Measurements from ENCODE around the gene MAMDC2.
A peak's percentile ranks its signal among the peaks of the same experiment; 100 is the strongest.

The MAMDC2 gene

DNA sequence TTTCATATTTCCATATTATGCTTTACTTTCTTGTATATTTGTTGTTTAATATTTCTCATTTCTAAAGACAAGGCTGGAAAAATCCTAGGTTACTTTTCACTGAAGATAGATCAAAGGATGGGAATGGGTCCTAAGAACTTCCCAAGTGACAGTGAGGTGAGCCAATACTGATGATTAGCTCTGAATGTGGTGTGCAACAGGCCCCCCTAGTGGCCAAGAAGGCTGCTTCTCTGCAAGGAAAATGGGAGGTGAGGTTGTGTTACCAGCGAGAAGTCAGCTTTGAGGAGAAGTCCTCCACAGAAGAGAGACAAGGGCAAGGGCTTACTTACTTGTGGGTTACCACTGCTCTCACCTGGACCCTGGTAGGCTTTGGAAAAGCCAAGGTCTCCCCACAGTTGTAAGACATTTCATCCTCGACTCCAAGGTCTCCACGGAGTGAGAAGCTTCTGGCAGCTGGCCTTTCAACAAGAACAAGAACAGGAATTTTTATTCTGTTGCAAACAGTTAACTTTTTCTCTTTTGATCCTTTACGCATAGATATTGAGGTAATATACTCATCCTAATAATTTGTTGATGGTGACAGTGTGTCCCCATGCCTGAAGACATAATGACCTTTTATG lies 69.9 kb downstream of the MAMDC2 start:
- no peaks in the 10 kb centered on the region for H3K36me3 Mint-ChIP-seq
- DNase-seq: peak; percentile 40
- H3K27me3 Mint-ChIP-seq: peaks cover 23% of the 10 kb centered on the region
- no peaks in the 10 kb centered on the region for H3K4me1 Mint-ChIP-seq
- H3K4me3 Mint-ChIP-seq: no peak overlapping the region
- CTCF ChIA-PET: interaction anchor here (0.5 to 5.3 kb wide), 21 partner anchors 10 to 491 kb away, joined by 3 to 71 read pairs (median 4); no protein-coding TSS in a partner anchor
- no peaks in the 10 kb centered on the region for H3K9me3 Mint-ChIP-seq
- no peak overlapping the region for H3K27ac Mint-ChIP-seq

DNA sequence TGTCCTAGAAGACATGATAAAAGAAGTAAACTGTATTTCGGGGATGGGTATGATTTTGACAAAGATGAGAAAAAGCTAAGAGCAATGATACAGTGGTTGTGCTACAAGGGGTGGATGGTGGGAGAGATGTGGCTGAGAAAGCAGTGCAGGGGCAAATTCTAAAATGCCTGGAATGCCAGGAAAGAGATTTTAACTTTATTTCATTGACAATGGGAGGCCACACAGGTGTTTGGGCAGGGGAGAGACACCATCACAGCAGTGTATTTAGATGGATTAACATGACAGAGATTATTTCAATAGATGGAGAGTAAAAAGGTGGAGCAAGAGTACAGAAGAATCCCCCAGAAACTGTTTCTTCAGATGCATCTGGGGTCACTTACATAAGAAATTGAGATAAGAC lies 71.2 kb downstream of the MAMDC2 start:
- Mint-ChIP-seq H3K27ac (no peak overlapping the region), H3K9me3 (no peaks in the 10 kb centered on the region), H3K4me3 (no peak overlapping the region), H3K36me3 (no peaks in the 10 kb centered on the region), H3K27me3 (peaks cover 21% of the 10 kb centered on the region), H3K4me1 (no peaks in the 10 kb centered on the region)
- DNase-seq: no peak
- CTCF ChIA-PET: interaction anchor here (0.6 to 5.3 kb wide), 5 partner anchors 10 to 153 kb away, joined by 3 to 71 read pairs (median 5); no protein-coding TSS in a partner anchor

DNA sequence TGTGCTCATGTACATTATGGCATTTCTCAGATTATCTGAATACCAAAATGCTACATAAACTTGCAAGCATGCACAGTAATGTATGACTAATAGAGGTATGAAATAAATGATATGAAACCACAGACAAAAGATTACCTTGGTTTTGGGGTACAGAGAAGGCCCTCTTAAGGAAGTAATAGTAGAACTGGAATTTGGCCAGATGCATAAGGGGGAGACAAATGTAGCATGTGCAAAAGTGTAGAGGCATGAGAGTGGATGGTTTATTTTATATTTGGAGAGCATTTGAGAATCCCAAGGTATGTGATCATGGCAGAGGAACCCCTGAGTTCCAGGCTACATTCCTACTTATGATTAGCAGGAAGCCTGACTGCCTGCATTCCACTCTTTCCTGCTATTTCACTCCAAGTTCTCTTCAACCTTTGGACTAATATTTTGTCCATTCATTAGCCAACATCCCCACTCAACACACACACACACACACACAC lies 74.2 kb downstream of the MAMDC2 start:
- CTCF ChIA-PET: interaction anchor here (1.5 kb wide), 1 partner anchor 9 kb away, joined by 6 read pairs; no protein-coding TSS in a partner anchor
- no peaks in the 10 kb centered on the region for H3K9me3 Mint-ChIP-seq
- H3K27ac Mint-ChIP-seq: no peak overlapping the region
- H3K36me3 Mint-ChIP-seq: no peaks in the 10 kb centered on the region
- H3K27me3 Mint-ChIP-seq: peaks cover 8% of the 10 kb centered on the region
- H3K4me1 Mint-ChIP-seq: no peaks in the 10 kb centered on the region
- no peak for DNase-seq
- H3K4me3 Mint-ChIP-seq: no peak overlapping the region

DNA sequence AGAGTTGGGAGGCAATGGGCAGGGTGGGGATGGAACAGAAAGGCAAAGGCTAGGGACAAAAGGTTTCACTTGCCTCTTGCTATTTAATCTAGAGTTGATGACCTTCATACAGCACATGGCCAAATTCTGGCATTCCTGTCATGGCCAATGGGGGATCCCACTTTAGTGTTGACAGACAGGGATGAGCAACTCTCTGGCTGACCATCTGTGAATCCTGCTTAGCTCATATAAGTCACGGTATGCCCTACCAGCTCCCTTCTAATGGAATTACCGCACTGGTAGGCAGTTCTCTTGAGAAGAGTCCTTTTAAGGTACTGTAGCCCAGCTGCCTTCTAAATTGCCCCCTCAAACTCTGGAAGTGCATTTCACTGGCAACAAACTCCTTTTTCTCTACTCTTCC lies 76.1 kb downstream of the MAMDC2 start:
- Mint-ChIP-seq H3K36me3 (no peaks in the 10 kb centered on the region), H3K9me3 (no peaks in the 10 kb centered on the region), H3K27me3 (peaks cover 8% of the 10 kb centered on the region), H3K4me3 (no peak overlapping the region), H3K27ac (no peak overlapping the region), H3K4me1 (no peaks in the 10 kb centered on the region)
- no peak for DNase-seq
- CTCF ChIA-PET: interaction anchor here (1.0 kb wide), 2 partner anchors 9 to 483 kb away, joined by 3 to 4 read pairs; no protein-coding TSS in a partner anchor

DNA sequence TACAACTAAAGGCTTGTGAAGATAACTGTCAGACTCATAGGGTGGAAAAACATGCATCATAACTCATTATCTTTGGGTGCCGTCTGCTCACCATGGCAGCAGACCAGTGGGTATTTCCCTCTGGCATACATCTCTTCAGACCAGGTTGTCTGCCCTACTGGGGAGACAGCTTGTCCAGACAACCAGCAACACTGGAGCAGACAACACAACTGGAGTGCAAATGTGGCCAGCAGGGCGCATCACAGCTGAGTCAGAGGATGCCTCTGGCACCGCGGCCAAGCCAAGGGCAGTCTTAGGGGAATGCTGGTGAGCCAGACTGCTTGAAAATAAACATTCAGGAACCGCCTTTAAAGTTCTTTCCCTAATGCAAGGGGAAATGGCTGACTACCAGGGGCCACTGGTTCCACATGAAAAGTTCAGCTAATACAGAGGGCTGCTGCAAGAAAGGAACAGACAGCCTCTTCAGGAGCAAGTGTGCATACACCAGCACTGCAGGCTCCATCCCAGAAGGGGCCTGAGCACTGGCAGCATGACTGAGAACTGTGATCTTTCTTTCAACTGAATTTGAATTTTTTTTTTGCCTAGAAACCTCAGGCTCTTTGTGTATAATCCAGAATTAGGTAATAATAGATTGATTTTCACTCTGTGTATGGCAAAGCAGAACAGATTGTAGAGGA lies 77.3 kb downstream of the MAMDC2 start:
- CTCF ChIA-PET: interaction anchor here (1.0 to 6.6 kb wide), 2 partner anchors 9 to 482 kb away, joined by 3 to 40 read pairs; no protein-coding TSS in a partner anchor
- Mint-ChIP-seq H3K9me3 (no peaks in the 10 kb centered on the region), H3K36me3 (no peaks in the 10 kb centered on the region), H3K27ac (no peak overlapping the region), H3K27me3 (peaks cover 8% of the 10 kb centered on the region), H3K4me1 (no peaks in the 10 kb centered on the region), H3K4me3 (no peak overlapping the region)
- DNase-seq: no peak

DNA sequence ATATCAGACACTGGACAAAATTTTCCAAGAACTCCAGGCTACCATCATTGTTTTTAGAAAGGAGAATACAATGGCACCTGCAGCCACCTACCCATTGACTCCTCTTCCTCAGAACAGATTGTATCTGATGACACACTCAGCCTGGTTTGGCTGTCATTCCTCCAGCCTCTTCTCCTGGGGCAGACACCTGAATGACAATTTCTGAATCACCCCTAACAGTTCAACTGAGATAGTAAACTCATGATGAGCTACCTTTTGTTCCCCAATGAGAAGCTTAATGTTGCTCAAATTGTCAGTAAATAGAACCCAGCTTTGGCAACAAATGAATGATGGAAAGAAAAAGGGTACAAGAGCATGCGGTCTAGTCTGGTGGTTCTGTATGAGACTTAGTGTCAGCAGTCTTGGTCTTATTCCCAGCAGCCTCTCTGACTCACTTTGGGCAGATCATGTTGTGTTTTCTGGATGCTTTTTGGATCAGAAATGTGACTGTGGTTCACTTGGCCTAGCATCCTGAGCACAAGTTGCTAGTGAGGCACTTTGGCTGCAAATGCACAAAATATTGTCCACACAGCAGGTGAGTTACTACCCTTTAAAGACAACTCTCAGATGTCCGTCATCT lies 78.3 kb downstream of the MAMDC2 start:
- Mint-ChIP-seq H3K27ac (no peak overlapping the region), H3K4me3 (no peak overlapping the region), H3K27me3 (peaks cover 13% of the 10 kb centered on the region), H3K36me3 (no peaks in the 10 kb centered on the region), H3K9me3 (no peaks in the 10 kb centered on the region), H3K4me1 (no peaks in the 10 kb centered on the region)
- CTCF ChIA-PET: interaction anchor here (6.6 kb wide), 1 partner anchor 10 kb away, joined by 40 read pairs; no protein-coding TSS in a partner anchor
- DNase-seq: no peak

DNA sequence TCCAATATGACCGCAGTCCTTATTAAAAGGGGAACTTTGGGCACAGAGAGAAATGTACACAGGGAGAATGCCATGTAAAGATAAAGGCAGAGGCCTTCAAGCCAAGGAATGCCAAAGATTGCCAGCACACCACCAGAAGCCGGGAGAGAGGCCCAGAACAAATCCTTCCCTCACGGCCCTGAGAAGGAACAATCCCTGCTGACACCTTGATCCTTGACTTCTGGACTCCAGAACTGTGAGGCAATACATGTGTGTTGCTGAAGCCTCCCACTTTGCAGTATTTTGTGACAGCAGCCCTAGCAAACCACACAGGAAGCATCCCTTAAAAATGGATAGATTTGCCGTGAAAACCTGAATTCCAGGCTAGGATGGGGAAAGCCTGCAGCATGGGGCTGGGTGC lies 80.0 kb downstream of the MAMDC2 start:
- no peaks in the 10 kb centered on the region for H3K36me3 Mint-ChIP-seq
- H3K27me3 Mint-ChIP-seq: peaks cover 13% of the 10 kb centered on the region
- no peak overlapping the region for H3K27ac Mint-ChIP-seq
- no peak for DNase-seq
- no peak overlapping the region for H3K4me3 Mint-ChIP-seq
- CTCF ChIA-PET: interaction anchor here (6.6 kb wide), 1 partner anchor 12 kb away, joined by 40 read pairs; no protein-coding TSS in a partner anchor
- no peaks in the 10 kb centered on the region for H3K4me1 Mint-ChIP-seq
- no peaks in the 10 kb centered on the region for H3K9me3 Mint-ChIP-seq

DNA sequence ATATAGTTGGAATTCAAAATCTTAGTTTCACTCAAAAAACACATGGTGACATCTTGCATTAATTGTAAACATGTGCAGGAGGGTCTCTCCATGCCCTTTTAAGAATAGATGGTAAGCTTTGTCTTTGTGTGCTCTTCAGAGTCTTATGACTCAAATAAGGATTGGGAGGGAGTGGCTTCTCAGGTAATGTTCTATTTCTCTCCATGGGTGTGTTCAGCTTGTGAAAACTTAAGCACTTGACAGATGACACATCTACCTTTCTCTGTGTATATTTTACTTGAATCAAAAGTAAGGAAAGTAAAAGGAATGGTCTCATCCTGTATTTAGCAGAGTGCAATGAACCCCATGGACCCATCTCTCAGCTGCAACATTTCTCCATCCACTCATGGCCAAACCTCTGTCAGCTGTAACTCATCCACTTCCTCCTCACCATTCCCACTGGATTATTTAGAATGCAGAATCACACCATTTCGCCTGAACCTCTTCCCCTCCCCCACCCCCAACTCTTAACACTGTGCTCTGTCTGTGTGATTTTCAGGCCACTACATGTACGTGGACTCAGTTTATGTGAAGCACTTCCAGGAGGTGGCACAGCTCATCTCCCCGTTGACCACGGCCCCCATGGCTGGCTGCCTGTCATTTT lies 82.1 kb downstream of the MAMDC2 start:
- Mint-ChIP-seq H3K4me1 (no peaks in the 10 kb centered on the region), H3K36me3 (no peaks in the 10 kb centered on the region), H3K9me3 (no peaks in the 10 kb centered on the region), H3K4me3 (no peak overlapping the region), H3K27ac (no peak overlapping the region), H3K27me3 (peaks cover 4% of the 10 kb centered on the region)
- CTCF ChIA-PET: interaction anchor here (6.6 kb wide), 1 partner anchor 14 kb away, joined by 40 read pairs; no protein-coding TSS in a partner anchor
- DNase-seq: no peak

DNA sequence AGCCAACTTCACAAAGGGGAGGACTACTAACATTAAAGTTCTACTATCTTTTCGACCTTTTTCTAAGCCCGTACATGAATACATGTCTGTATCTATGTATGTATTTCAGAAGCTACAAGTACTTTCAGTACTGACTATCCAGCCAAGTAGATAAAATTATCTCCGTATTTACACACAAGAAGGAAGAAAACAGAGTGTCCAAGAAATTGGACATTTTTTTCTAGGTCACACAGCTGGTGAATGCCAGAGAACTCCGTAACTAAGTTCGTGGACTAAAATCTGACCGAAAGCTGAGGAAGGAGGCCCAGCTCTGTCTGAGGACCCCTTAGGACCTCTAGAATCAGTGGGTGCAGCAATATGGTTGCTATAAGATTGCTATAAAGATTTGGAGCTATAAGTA lies 83.4 kb downstream of the MAMDC2 start:
- no peak for DNase-seq
- H3K4me3 Mint-ChIP-seq: no peak overlapping the region
- H3K36me3 Mint-ChIP-seq: no peaks in the 10 kb centered on the region
- CTCF ChIA-PET: interaction anchor here (0.7 to 6.6 kb wide), 2 partner anchors 12 to 15 kb away, joined by 3 to 40 read pairs; no protein-coding TSS in a partner anchor
- H3K9me3 Mint-ChIP-seq: no peaks in the 10 kb centered on the region
- no peak overlapping the region for H3K27ac Mint-ChIP-seq
- no peaks in the 10 kb centered on the region for H3K4me1 Mint-ChIP-seq
- peaks cover 4% of the 10 kb centered on the region for H3K27me3 Mint-ChIP-seq

DNA sequence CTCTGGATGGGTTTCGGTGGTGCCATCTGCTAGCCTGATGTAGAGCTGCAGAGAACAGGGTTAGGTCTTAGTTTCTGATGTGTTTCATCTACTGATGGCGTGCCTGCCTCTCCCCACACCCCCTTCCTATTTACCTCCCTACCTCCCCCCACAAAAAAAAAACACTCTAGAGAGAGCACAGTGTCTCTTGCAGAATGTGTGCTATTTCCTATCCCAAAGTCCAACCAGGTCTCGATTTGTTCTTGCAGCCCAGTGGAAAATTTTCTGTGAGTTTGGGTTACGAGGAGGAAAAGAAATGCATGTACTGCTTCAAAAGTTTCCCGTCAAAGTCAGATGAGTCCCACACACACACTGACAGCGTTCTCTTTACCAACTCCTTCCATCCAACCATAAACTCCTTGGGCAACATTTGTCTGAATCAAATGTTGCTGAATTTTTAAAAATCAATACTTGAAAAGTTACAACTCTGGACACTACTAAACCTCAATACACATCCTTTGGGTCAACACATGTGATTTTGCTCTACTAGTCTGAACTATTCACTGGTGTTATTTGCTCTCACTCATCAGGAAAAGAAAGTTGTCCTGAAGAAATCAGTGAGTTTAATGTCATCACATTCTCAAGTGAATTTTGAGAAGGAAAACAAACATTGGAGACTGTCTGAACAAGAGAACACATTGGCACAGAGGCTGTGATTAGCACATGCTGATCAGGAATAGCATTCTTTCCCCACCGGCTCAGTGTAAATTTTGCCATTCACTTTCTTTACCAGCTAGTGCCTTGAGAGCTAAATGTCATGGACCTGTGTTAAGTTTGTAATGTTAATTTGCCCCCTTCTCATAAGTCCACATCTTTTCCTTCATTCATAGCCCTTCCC lies 84.1 kb downstream of the MAMDC2 start:
- peaks cover 4% of the 10 kb centered on the region for H3K27me3 Mint-ChIP-seq
- no peaks in the 10 kb centered on the region for H3K9me3 Mint-ChIP-seq
- CTCF ChIA-PET: interaction anchor here (1.7 kb wide), 1 partner anchor 16 kb away, joined by 7 read pairs; no protein-coding TSS in a partner anchor
- H3K27ac Mint-ChIP-seq: no peak overlapping the region
- H3K36me3 Mint-ChIP-seq: no peaks in the 10 kb centered on the region
- no peaks in the 10 kb centered on the region for H3K4me1 Mint-ChIP-seq
- H3K4me3 Mint-ChIP-seq: no peak overlapping the region
- no peak for DNase-seq

DNA sequence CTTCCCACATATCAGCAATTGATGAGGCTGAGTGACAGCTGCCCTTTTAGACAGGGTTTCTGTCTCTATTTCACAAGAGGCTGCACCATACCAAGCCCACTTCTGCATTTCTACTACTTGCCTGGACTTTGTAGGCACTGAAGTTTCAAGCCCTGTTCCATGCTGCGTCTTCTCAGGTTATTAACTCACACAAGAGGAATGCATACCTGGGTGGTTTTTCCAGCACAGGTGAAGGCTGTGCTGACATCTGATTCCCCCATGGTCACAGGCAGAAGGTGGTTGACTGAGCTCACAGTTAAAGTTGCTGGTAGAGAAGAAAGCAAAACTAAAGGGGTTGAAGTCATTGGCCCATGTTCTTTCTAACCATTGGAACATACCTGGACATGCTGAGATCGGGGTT lies 86.6 kb downstream of the MAMDC2 start:
- Mint-ChIP-seq H3K27me3 (peaks cover 7% of the 10 kb centered on the region), H3K36me3 (no peaks in the 10 kb centered on the region), H3K4me1 (no peaks in the 10 kb centered on the region), H3K27ac (no peak overlapping the region), H3K9me3 (no peaks in the 10 kb centered on the region), H3K4me3 (no peak overlapping the region)
- no peak for DNase-seq
- CTCF ChIA-PET: interaction anchor here (1.0 kb wide), 1 partner anchor 18 kb away, joined by 3 read pairs; no protein-coding TSS in a partner anchor

DNA sequence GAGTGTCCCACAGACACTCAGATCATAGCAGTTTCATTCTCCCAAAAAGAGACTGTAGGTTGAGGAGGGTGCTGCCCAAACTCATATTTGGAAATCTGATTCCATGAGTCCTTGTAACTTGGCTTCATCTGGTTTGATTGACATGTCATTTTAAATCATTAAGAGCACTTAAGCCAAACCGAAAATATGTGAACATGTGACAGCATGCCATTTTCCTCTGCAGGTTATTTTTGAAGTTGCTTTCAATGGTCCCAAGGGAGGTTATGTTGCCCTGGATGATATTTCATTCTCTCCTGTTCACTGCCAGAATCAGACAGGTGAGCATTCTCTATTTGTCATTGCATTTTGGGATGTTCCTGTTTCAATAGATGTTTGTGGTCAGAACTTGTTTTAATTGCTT lies 87.6 kb downstream of the MAMDC2 start:
- Mint-ChIP-seq H3K27ac (no peak overlapping the region), H3K4me1 (no peaks in the 10 kb centered on the region), H3K36me3 (no peaks in the 10 kb centered on the region), H3K27me3 (peaks cover 7% of the 10 kb centered on the region), H3K9me3 (no peaks in the 10 kb centered on the region), H3K4me3 (no peak overlapping the region)
- DNase-seq: no peak
- CTCF ChIA-PET: interaction anchor here (1.0 kb wide), 1 partner anchor 19 kb away, joined by 3 read pairs; no protein-coding TSS in a partner anchor

All from activated naive CD4-positive, alpha-beta T cell treated with anti-CD3 and anti-CD28 coated beads, Interleukin-2, amount 10 ng/mL, durations not matched to agents 7 days and 5 days (primary cell).